Ecto neural progenitor cell (in vitro differentiated cells): ENCODE measurements around the gene CCDC12.
"Not testable (repeated sequence)": the region's sequence is repeated elsewhere in the genome, so short reads cannot be mapped to it uniquely, and the experiment has no call there.

Experiments used
- DNase-seq: peaks from one replicate; pipeline ENCODE4 v3.0.0-alpha.2; 2018; ENCODE audit warnings: low spot score

CCDC12 gene

DNA sequence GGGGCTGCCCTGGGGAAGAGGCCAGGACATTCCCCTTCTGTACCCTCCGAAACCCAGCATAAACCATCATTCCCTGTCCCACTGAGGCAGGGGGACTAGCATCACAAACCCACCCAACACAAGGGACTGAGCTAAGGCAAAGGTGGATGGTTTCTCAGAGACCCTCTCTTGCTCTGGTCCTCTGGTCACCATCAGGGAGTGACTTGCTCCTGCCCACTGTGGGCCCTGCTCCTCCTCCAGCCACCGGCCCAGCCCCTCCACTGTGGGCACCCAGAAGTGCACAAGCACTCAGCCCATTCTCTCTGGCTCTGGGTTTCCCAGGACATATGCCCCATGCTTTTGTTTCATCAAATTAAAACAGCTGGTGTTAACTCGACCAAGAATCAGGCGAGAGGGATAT, 54.1 kb downstream of the CCDC12 start:
- DNase-seq, result no peak

DNA sequence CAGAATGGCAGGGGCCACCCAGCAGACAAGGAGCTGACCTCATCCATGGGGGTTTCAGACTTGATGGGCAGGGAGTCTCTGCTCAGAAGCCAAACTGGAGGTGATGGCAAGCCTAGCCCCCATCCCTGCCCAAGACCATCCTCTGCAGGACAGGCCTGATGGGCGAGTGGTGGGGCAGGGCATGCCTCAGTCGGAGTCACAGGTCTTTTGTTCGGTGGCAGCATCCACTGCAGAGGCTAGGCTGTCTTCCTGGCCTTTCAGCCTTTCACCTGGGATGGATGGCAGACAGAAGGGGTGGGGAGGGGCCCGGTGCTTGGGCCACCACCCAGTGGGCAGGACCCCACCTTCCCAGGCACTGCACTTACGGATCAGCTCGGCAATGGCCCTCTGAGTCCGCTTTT, 54.7 kb downstream of the CCDC12 start:
- DNase-seq, result no peak

DNA sequence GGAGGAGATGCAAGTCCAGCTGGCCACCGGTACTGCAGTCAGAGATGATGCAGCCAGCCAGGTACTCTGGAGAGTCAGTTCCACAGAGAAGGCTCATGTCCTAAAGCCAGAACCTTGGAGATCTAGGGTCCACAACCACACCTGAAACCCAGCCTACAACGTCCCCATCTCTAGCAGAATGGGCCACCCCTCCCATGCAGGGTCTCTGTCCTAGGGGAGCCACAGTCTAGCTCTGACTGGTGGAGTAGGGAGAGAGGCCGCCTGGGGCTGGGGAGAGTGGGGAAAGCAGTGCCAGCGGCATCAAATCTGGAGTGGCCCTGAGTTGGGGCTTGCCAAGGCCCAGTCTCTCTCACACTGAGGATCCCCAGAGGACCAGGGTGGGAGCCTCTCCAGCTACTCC, 55.5 kb downstream of the CCDC12 start:
- no peak for DNase-seq

DNA sequence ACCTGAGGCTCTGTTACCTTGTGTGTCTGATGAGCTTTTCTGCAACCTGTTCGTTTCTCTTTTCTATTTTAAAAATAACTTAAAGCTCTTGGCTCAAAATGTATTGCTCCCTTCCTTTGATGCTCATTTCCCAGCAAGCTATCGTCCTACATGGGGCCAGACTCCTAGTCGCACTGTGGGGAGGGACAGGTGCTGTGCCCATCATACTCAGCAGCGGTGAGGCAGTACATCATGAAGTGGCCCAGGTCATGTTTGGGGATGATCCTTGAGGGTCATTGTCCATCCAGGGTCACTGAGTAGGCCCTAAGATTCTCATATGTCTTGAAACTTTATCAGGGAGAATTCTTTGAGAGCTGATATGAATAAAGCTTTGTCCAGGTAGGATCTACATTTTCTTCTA, 57.9 kb downstream of the CCDC12 start:
- DNase-seq, result no peak

DNA sequence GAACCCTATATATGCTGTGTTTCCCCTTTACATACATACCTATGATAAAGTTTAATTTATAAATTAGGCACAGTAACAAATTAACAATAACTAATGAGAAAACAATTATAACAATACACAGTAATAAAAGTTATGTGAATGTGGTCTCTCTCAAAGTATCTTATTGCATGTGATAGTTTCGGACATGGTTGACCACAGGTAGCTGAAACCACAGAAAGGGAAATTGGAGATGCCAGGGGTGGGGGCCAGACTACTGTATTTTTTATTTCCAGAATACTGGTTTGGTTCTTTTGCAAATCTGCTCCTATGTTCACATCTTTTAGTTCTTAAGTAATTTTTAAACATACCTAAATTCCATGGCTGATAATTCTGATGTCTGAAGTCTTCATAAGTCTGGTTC, 58.3 kb downstream of the CCDC12 start:
- no peak for DNase-seq

DNA sequence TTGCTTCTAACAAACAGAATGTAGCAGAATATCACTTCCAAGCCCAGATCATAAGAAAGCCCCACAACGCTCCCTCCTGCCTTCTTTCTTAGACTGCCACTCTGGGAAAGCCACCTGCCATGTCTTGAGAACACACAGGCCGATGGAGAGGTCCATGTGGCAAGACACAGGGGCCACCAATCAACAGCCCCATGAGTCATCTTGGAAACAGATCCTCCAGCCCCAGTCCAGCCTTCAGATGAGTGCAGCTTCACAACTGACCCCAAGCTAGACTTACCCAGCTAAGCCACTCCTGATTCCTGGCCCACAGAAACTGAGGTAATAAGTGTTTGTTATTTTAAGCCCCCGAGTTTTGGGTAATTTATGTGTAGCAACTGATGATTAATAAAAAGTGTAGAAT, 59.3 kb downstream of the CCDC12 start:
- DNase-seq, result no peak

DNA sequence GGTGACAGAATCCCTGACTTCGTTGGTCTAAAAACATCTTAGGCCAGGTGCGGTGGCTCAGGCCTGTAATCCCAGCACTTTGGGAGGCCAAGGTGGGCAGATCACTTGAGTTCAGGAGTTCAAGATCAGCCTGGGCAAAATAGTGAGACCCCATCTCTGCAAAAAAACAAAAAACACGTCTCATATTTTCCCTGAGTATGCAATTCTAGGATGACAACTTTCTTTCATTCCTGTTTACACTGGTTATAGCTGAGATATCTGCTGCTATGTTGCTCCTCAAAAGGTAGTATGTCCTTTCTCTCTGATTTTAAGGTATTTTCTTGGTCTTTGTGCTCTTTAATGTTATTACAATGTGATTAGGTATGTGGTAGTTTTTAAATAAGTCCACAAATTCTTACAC, 59.7 kb downstream of the CCDC12 start:
- no peak for DNase-seq

DNA sequence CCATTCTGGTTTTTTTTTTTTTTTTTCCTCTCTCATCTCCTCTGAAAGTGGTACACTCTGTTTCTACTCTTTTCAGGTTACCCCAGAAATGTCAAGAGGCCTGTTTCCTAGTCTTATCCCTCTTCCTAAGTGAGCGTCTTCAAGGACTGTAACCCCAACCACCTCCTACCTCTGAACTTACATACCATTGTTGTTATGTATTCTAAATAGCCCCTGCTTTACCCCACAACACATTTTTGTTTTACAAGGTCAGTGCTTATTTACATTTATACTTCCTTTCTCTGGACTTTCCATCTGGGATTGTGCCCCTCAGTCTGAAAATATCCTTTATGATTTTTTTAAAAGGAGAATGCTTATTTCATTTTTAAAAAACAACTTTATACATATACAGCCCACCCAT, 60.3 kb downstream of the CCDC12 start:
- DNase-seq, result no peak

DNA sequence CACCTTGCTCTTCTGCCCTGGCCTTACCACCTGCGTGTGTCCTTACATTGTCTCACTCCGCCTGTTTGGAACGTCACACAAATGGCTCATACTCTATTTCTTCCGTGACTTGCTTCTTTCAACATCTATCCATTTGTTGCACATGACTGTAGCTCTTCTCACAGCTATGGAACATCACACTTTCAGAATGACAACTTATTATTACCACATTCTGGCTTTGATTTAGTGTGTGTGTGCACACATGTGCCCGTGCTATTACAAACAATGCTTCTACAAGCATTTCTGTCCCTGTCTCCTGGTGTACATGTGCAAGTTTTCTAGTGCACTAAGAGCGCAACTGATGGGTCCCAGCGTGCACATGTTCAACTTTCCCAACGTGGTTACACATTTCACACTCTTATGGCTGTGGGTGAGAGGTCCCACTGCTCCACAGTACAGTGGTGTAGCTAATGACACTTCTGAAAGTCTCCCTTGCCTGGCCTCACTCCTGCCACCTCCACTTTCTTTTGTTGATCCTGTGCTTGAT, 61.2 kb downstream of the CCDC12 start:
- no peak for DNase-seq

DNA sequence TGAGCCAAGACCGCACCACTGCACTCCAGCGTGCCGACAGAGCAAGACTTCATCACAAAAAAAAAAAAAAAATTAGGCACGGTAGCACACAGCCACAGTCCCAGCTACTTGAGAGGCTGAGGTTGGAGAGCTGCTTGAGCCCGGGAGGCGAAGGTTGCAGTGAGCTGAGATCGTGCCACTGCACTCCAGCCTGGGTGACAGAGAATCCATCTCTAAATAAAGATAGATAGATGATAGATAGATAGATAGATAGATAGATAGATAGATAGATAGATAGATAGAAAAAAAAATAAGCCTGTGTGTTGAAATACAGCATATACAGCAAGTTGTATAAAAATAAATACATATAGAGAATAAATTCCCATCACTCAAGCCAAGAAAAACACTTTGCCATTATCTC, 61.7 kb downstream of the CCDC12 start:
- DNase-seq, result no peak

DNA sequence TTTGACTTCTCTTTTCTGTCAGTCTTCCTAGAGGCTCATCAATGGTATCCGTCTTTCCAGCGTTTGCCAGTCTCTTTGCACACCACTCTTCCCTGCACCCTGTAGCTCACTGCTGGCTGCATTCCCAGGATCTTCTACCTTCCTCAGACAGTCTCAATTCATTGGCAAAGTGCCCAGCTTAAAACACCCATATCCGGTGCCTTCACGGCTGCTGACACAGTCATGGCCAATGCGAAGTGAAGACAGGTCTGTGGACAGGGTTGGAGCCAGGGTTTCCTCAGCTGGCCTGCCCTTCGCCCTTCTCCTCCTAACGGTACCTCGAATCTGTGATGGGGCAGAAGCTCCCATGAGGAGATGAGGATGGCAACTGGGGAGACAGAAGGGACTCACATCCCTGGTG, 62.9 kb downstream of the CCDC12 start:
- DNase-seq, result no peak

DNA sequence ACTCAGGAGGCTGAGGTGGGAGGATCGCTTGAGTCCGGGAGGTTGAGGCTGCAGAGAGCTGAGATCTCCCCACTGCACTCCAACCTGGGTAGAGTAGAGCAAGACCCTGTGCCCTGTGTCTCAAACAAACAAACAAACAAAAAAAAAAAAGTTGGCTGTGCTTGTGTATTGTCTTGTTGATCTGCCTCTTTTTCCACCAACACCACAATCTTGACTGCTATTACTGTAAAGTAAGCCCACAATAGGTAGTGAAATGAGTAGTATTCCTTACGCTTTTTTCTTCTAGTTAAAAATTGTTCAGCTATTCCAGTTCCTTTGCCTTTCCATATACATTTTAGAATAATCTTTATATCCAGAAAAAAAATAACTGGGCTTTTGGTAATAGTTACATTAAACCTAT, 63.6 kb downstream of the CCDC12 start:
- no peak for DNase-seq

DNA sequence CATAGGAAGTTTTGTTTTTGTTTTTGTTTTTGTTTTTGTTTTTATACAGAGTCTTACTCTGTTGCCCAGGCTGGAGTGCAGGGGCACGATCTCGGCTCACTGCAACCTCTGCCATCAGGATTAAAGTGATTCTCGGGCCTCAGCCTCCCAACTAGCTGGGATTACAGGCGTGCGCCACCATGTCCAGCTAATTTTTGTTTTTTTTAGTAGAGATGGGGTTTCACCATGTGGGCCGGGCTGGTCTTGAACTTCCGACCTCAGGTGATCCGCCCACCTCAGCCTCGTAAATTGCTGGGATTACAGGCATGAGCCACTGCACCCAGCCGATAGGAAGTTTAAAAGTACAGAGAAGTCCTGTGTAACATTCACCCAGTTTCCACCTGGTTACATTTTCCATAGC, 65.6 kb downstream of the CCDC12 start:
- not testable (repeated sequence) for DNase-seq

DNA sequence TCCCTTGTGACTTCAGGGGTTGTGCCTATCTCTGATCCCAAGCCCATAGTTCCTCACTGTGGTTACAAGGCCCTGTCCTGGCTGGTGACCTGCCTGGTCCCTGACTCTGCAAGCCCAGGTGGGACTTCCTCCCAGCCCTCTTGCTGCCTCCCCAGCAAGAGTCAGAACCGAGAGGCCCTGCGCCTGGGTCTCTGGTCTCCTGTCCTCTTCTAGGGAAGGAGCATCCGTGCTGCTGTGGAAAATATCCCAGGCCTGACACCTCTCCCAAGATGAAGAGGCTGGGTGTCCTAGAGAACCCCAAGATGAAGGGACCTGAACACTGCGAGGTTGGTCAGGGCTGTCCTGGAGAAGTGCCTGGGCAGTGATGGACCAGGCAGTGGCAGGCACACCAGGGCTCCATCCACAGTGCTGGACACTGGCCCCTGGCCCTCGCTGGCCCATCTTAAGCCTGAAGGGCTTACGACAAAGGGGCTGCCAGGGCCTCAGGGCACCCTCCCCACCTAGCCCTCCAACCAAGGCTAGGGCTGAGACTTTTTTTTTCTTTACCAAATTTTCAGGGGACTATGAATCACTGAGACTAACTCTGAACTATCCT, 66.3 kb downstream of the CCDC12 start:
- DNase-seq, result no peak

DNA sequence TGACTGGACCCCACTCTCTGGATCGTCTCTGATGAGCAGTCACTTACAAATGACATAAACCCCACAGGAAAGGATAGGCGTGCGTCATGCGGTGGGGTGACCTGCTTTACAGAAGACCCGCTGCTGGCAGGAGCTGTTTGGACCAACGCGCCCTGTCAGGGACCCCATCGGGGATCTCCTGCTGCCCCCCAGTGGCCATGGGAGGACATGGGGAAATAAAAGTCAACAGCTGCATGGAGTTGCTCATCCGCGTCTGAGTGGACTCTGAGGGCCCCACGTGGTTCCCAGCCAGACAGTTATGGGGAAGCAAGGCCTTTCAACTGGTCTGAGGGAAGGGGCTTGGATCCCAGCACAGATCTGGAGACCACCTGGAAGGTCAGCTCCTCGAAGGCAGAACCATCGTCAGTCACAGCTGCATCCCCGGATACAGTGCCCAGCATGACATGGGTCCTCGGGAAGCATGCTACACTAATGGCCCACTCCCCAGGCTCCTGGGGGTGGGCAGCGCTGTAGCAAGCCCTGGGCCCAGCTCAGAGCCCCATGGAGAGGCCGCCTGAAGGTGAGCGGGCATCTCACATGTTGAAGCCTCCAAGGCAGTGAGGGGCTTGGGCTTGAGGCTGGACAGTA, 66.9 kb downstream of the CCDC12 start:
- peak; percentile 91 for DNase-seq

DNA sequence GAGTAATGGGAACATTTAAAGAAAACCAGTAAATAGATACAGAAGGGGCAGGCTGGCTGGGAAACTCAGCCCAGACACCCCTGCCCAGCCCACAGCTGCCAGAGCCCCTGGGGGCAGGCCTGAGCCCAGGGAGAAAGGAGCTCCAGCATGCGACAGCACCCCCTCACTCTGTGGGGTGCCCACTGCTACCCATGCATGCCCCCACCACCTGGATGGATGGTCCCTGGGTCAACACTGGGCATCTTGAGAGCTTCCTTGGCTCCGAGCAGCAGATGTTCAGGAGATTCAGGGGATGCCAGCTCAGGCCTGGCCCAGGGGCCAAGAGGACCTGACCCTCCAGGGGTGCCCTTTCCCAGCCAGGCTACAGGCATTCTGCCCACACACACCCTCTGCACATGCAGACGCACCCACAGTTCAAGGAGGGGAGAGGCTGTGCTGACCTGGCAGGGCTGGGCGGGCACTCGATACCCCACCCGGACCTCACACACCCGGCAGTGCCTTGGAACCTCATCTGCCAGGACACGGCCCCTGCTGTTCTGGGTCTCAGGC, 67.5 kb downstream of the CCDC12 start:
- DNase-seq, result no peak

DNA sequence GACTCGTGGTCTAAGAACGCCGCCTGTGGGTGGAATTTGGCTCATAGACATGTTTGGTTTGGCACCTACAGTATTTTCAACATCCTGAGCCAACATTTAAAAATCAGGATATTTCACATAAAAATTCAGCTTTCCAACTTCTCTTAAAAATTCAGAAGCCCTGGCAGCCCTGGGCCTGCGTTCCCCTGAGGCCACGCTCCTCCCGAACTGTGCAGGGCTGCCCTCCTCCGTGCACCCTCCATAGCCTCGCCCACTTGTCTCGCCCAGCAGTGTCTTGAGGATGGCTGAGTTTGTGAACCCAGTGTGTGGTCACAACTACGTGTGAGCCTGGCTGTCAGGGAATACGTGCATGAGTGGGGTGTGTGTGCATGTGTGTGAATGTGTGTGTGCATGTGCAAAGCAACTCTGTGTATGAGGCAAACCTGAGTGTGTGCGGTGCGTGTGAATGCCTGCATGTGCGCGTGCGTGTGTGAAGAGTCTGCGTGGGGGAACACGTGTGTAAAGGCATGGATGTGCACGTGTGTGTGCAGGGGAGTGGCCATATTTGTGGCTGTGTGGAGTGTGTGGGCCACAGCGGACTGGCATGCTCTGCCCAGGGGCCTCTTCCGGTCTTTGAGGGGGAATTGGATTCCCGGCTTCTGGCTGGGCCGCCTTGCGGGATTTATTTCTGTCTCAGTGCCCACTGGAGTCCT, 68.1 kb downstream of the CCDC12 start:
- no peak for DNase-seq

DNA sequence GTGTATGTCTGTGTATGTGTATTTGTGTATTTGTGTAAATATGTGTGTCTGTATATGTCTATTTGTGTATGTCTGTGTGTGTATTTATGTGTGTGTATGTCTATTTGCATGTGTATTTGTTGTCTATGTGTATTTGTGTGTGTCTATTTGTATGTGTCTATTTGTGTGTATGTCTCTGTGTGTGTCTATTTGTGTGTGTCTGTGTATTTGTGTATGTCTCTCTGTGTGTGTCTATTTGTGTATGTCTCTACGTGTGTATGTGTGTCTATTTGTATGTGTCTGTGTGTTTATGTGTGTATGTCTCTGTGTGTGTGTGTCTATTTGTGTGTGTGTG, 68.6 kb downstream of the CCDC12 start:
- DNase-seq, result no peak

DNA sequence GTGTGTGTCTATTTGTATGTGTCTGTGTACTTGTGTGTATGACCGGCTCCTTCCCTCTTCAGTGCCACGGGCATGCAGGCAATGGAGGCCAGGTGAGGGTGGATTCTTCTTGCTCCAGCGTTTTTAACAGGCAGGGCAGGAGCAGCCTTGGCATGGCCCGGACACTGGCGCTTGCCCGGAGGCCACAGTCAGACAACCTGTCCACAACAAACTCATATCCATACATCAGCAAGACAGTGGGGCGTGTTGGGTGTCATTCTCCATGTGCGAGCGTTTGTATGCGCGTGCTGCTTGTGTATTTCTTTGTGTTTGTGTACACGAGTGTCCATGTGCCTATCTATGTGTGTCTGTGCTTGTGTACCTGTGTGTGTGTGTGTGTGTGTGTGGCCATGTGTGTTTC, 69.3 kb downstream of the CCDC12 start:
- DNase-seq, result no peak

DNA sequence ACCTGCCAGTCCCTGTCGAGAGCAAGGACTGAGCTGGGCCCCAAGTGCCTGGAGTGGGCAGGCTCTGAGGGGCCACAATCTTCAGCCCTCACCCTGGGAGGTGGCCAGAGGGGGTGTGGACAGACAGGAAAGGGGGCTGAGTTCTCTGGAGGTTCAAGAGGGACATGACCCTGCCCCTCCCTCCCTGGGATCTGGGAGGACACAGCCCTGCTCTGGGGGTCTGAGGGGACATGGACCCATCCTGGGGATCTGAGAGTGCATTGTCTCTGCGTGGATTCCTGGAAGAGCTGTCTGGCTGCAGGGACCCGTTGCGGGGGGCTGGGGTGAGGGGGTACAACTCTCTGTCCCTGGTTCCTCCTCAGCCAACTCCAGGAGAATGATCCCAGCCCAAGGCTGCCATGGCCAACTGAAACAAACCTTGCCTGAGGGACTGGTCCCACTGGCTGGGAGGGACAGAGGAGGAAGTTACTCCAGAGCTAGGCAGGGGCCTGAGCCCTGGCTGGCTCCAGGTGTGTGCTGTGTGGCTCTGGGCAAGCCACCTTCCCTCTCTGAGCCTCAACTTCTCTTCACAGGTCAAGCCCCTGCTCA, 70.0 kb downstream of the CCDC12 start:
- no peak for DNase-seq

DNA sequence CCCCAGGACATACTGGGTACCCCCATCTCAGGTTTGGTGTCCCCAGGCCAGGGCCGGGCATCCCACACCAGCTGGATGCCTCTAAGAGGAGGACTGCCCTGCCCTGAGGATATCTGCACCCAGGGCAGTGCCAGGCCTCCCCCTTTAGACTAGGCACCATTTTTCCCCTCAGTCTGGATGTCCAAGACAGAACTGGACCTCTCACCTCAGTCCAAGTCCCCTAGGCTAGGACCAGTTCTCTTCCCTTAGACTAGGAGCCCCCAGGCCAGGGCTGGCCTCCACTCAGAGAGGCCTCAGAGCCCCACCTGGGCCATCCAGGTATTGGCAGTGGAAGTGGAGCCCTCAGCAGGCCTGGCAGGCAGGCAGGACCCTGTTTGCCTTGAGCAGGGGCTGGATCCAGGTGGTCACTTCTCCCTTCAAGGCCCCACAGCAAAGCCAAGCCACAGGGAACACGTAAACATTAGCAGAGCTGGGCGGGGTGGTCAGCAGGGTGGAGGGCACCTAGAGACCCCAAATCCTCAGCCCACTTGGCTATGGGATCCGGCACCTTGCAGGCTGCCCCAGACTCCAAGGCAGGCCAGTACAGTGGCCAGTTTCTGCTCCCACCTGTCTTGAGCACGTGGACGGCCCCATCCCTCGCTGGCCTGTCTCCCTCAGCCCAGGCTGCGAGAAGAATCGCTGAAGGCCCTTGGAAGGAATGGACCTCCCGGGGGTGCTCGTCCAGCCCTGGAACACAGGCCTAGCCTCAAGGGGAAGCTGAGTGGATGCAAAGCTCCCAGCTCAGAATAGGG, 70.7 kb downstream of the CCDC12 start:
- no peak for DNase-seq

DNA sequence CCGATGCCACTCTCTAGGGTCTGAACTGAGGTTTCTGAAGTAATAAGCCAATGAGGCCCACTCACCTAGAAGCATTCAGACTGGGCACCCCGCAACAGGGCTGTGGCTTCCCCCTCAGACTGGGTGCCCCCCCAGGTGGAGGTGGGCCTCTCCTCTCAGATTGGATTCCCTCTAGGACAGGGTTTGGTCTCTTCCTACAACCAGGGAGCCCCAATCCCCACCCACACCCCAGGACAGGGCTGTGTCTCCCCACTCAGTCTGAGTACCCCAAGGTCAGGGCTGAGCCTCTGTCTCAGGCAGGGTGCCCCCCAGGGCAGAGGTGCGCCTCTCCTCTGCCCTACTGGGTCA, 71.4 kb downstream of the CCDC12 start:
- no peak for DNase-seq
